Psoas muscle (tissue), 8 donors: ENCODE results near the gene ZFYVE27. TPM values are rescaled to one million over a fixed set of nuclear protein-coding genes. Genes with fewer than 3 reads are reported as not detected.

ENCODE experiments used
- ATAC-seq, 4 donors: fragments of 200-7000 bp; cut with Tn5 transposase; one replicate each; pipeline ENCODE4 v1.9.1; 2020; ENCODE audit warnings: moderate library complexity in 3 of 4, mild to moderate bottlenecking in 2 of 4
- DNase-seq, 2 donors: peaks; one replicate each; pipeline ENCODE4 v3.0.0-alpha.2; 2020
- H3K27ac ChIP-seq: fragments of 200-600 bp; one replicate; pipeline ENCODE4 v1.8.0; 2022
- H3K27me3 ChIP-seq, 3 donors: fragments of 200-600 bp in 1 of 3; one replicate each; pipeline versions ENCODE4 v1.6.1 to v1.8.0; 2013 to 2022; ENCODE audit warnings: low read length in 2 of 3, mild to moderate bottlenecking in 2 of 3, moderate library complexity in 1 of 3; ENCODE audit not compliant: insufficient read depth in 3 of 3
- H3K36me3 ChIP-seq, 2 donors: fragments of 200-600 bp in 1 of 2; one replicate each; pipeline versions ENCODE4 v1.6.1 to v1.8.0; 2013 to 2022; ENCODE audit warnings: low read depth in 1 of 2, mild to moderate bottlenecking in 1 of 2, moderate library complexity in 1 of 2; ENCODE audit not compliant: insufficient read depth in 1 of 2
- H3K4me1 ChIP-seq: fragments of 200-600 bp; one replicate; pipeline ENCODE4 v1.8.0; 2022
- H3K4me3 ChIP-seq: fragments of 200-600 bp; one replicate; pipeline ENCODE4 v1.8.0; 2022; ENCODE audit warnings: mild to moderate bottlenecking
- H3K9me3 ChIP-seq: fragments of 200-600 bp; one replicate; pipeline ENCODE4 v1.8.0; 2022
- WGBS, 3 donors: extraction: QIAGEN DNeasy Blood & Tissue Kit; methylation state at CpG; one replicate each; pipeline versions ENCODE4 v1.1.6 to v1.1.7; 2013; 5-methylcytosine and 5-hydroxymethylcytosine counted together
- intact Hi-C, 2 donors: fragments of 100-400 bp; cut with DNase I; formaldehyde crosslinking; loops; one replicate each; pipeline versions ENCODE4 v1.11.0 to v1.14.2; 2022
- polyA plus RNA-seq, 3 donors: library from polyadenylated mRNA; stranded (reverse); fragments of 200-250 nt; gene quantifications; one replicate each; pipeline ENCODE4 v1.2.3, GENCODE V29; 2013
- total RNA-seq, 4 donors: library from RNA; stranded (reverse); fragmentation: NEBNext Ultra II Directional in 2 of 4; extraction: Animal tissue kit (Norgen Biotek cat#: 25700) in 2 of 4; gene quantifications; one replicate each; pipeline versions ENCODE4 v1.2.1 to v1.2.4, GENCODE V29; 2021 to 2023
- TF ChIP-seq, protein P1 (sequence below): fragments of 200-600 bp; IDR thresholded peaks from one replicate; pipeline ENCODE4 v1.8.0; 2022; ENCODE audit warnings: antibody characterized with exemption
- donor health status: healthy with polysubstance abuse.
- donor health status: DM: no; HTN: no; CAD: no; lungs with moderate emphysema.
- donor health status: Bipolar disorder and iron deficiency.
- donor health status: healthy.
- donor health status: DM: yes; HTN: yes; CAD: no.
- donor health status: DM: no; HTN: no; CAD: no.
- donor health status: DM: no; HTN: no; CAD: no.
- donor health status: DM: yes; HTN: yes; CAD: no.

The ZFYVE27 gene
- total and polyA plus RNA-seq, 7 donors, result 8.3 to 20.1 (median 12.5) TPM

DNA sequence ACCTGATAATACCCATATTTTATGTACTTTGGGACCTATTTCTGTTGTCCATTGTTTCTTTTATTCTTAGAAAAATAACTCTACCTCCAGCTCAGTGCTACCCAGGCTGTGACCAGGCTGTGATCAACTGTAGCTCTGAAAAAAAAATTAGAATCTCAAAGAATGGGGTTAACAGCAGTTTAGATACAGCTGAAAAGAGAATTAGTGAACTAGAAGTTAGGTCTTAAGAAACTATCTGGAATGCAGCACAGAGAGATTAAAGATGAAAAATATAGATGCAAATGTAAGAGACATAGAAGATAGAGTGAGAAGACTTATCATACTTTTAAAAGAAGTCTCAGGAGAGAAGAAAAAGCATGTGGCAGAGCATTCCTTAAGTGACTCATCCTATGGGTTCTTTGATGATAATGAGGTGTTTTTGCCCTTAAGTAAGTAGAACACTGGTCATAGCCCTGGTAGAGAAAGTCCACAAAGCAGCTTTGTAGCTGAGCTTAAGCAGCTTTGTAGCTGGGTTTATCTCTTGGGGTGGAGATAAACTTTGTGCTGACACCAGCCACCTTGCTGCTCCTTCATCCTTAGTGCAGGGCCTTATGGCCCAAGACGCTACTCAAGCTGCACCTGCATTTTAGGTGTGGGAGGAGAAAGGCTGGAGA, 62.2 kb downstream of the ZFYVE27 start:
- no peaks in the 10 kb centered on the region for H3K27me3 ChIP-seq
- WGBS, 3 donors, result 83 to 94% (median 88%) methylated on average over 1 of the region's 1 CpG
- TF ChIP-seq, protein P1, sequence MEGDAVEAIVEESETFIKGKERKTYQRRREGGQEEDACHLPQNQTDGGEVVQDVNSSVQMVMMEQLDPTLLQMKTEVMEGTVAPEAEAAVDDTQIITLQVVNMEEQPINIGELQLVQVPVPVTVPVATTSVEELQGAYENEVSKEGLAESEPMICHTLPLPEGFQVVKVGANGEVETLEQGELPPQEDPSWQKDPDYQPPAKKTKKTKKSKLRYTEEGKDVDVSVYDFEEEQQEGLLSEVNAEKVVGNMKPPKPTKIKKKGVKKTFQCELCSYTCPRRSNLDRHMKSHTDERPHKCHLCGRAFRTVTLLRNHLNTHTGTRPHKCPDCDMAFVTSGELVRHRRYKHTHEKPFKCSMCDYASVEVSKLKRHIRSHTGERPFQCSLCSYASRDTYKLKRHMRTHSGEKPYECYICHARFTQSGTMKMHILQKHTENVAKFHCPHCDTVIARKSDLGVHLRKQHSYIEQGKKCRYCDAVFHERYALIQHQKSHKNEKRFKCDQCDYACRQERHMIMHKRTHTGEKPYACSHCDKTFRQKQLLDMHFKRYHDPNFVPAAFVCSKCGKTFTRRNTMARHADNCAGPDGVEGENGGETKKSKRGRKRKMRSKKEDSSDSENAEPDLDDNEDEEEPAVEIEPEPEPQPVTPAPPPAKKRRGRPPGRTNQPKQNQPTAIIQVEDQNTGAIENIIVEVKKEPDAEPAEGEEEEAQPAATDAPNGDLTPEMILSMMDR, result no peak
- H3K4me3 ChIP-seq, result no peak overlapping the region
- no peaks in the 10 kb centered on the region for H3K36me3 ChIP-seq
- H3K9me3 ChIP-seq, result peaks cover 6% of the 10 kb centered on the region
- peaks cover 4% of the 10 kb centered on the region for H3K4me1 ChIP-seq
- intact Hi-C loops, result no loop called here
- no peak for ATAC-seq
- H3K27ac ChIP-seq, result no peak overlapping the region
- DNase-seq, result no peak

DNA sequence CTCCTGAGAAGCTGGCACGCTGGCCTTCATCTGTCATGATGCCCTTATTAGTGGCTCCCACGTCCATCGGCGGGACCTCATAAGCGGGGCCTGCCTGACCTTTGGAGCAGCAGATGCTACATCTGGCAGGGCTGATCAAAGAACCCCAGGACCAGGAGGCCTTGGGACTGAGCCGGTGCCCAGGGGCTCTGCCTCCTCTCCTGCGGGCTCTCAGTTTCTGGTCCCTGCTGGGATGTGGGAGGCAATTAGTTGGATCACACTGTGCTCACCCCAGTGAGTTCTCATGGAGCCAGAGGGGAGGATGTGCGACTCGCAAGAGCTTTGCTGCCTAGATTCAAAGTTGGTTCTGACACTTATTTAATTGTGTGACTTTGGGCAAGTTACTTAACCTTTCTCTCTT, 63.5 kb downstream of the ZFYVE27 start:
- 82 to 87% (median 86%) methylated on average over 9 of the region's 9 CpGs for WGBS, 3 donors
- intact Hi-C loops, result no loop called here
- Histone ChIP-seq H3K4me3 (no peak overlapping the region), H3K9me3 (peaks cover 6% of the 10 kb centered on the region), H3K27ac (no peak overlapping the region), H3K4me1 (peaks cover 4% of the 10 kb centered on the region), H3K27me3 (no peaks in the 10 kb centered on the region), H3K36me3 (no peaks in the 10 kb centered on the region)
- ATAC-seq (no peak), DNase-seq (no peak)
- TF ChIP-seq, protein P1, result no peak

DNA sequence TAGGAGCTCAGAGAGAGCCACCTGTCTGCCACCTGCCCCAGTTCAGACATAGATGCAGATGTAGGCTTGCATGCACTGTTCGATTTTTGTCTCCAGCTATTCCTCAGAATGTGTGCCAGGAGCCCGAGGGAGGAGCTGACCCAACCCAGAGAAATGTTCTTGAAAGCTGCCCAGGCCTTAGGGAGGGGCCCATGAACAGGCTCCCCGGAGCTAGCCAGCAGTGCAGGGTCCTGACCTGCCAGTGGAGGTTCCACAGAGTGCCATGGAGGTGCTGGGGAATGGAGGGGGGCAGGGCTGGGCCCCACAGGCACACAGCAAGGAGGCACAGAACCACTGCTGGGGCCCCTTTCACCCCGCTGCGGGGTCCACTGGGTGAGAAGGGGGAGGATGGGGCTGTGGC, 64.5 kb downstream of the ZFYVE27 start:
- no peaks in the 10 kb centered on the region for H3K36me3 ChIP-seq
- no peak overlapping the region for H3K4me3 ChIP-seq
- DNase-seq, result no peak
- intact Hi-C loops, result no loop called here
- TF ChIP-seq, protein P1, result no peak
- peaks cover 6% of the 10 kb centered on the region for H3K9me3 ChIP-seq
- H3K27ac ChIP-seq, result no peak overlapping the region
- ATAC-seq, result no peak
- WGBS, 3 donors, result 38 to 54% (median 45%) methylated on average over 5 of the region's 5 CpGs
- H3K4me1 ChIP-seq, result peaks cover 8% of the 10 kb centered on the region
- no peaks in the 10 kb centered on the region for H3K27me3 ChIP-seq

DNA sequence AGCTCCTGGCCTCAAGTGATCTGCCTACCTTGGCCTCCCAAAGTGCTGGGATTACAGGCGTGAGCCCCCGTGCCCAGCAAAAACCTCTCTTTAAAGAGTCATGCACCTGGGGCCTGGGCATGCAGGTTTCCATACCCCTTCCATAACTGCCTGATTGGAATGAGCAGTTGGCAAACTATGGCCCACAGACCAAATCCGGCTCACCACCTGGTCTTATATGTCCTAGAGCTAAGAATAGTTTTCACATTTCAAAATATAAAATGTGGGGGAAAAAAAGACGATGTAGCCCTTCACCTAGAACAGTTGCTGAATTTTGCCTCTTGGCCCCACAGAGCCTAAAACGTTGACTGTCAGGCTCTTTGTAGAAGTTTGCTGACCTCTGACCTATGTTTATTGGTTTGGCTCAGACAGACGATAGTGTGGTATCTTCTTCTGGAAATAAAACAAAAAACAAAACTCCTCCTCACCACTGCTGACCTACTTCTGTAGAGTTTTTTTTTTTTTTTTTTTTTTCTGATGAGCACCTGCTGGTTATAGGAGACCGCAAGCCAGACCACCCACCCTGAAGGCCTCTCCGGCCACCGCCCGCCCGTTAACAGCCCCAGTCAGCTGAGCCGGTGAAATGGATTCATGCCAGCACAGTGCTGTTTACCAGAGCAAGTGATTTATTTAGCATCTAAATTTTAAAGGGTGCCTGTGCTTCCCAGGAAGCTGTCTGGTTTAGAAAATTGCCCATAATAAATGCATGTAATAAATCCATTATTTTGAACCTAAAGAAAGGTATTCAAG, 68.4 kb downstream of the ZFYVE27 start:
- TF ChIP-seq, protein P1, result no peak
- Histone ChIP-seq H3K27me3 (no peaks in the 10 kb centered on the region), H3K9me3 (no peaks in the 10 kb centered on the region), H3K27ac (peak overlapping the region; percentile 43), H3K4me1 (peaks cover 10% of the 10 kb centered on the region), H3K4me3 (no peak overlapping the region), H3K36me3 (no peaks in the 10 kb centered on the region)
- ATAC-seq (peak in 3 of 4 donors; percentile 63 to 82 (median 72)), DNase-seq (peak in 1 of 2 donors; percentile 62)
- intact Hi-C loops, result no loop called here
- 28 to 39% (median 31%) methylated on average over 12 of the region's 12 CpGs for WGBS, 3 donors
